ENCODE results near the gene COL11A1. TPM values are rescaled to one million over a fixed set of nuclear protein-coding genes. Genes with fewer than 3 reads are reported as not detected.

COL11A1 gene
- total and polyA plus RNA-seq, 2 donors (not counting 3 experiments of a cell fraction or from before 2014, with no cell fraction given), result not detected

DNA sequence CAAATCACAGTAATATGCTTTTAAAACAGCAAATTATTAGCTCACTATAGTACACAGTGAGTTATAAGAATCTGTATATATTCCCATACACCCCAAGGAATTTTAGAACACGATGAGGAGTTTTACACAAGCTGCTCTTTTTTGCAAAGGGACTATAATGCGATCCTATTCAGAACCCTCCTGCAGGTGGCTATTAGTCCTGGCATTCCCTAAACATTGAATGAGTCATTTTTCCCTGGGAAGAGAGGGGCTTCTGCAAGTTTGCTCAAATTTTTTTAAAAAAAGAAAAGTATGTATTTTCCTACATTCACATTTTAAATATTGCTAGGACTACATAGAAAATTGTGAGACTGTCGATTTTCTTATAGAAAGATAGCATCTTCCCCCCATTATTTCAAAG is 106.3 kb downstream of the COL11A1 start:
- H3K4me3 ChIP-seq (replicated peaks in 1 of 3; ENCODE audit: insufficient read depth in 1 of 3, low read depth in 1 of 3, low read length in 3 of 3), result no peak overlapping the region
- ChIA-PET CTCF (interaction anchor here (1.5 to 1.6 kb wide), 2 partner anchors 32 to 459 kb away, joined by 4 to 5 read pairs; no protein-coding TSS in a partner anchor), POLR2A (no interaction called here)
- TF ChIP-seq, protein P1, sequence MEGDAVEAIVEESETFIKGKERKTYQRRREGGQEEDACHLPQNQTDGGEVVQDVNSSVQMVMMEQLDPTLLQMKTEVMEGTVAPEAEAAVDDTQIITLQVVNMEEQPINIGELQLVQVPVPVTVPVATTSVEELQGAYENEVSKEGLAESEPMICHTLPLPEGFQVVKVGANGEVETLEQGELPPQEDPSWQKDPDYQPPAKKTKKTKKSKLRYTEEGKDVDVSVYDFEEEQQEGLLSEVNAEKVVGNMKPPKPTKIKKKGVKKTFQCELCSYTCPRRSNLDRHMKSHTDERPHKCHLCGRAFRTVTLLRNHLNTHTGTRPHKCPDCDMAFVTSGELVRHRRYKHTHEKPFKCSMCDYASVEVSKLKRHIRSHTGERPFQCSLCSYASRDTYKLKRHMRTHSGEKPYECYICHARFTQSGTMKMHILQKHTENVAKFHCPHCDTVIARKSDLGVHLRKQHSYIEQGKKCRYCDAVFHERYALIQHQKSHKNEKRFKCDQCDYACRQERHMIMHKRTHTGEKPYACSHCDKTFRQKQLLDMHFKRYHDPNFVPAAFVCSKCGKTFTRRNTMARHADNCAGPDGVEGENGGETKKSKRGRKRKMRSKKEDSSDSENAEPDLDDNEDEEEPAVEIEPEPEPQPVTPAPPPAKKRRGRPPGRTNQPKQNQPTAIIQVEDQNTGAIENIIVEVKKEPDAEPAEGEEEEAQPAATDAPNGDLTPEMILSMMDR (IDR thresholded peaks at IDR 0.05; ENCODE audit: extremely low read depth in 1 of 2, insufficient read depth in 1 of 2, low read depth in 1 of 2, low read length in 2 of 2), result no peak
- TF ChIP-seq FOS (IDR thresholded peaks at IDR 0.05; ENCODE audit: borderline replicate concordance, insufficient read depth, low read length), result no peak
- TF ChIP-seq JUN (IDR thresholded peaks at IDR 0.05; ENCODE audit: borderline replicate concordance, insufficient read depth, insufficient read length, low read depth), result no peak
- TF ChIP-seq, protein P2, sequence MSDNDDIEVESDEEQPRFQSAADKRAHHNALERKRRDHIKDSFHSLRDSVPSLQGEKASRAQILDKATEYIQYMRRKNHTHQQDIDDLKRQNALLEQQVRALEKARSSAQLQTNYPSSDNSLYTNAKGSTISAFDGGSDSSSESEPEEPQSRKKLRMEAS (IDR thresholded peaks at IDR 0.05; ENCODE audit: insufficient read depth, insufficient read length), result no peak
- TF ChIP-seq GATA2 (IDR thresholded peaks at IDR 0.05; ENCODE audit: insufficient read depth, insufficient read length, low read depth, low read length), result no peak
- no peak for TF ChIP-seq MYC (IDR thresholded peaks at IDR 0.05; ENCODE audit: low read depth, low read length)
- no peak for TF ChIP-seq EZH2 (IDR thresholded peaks at IDR 0.05; ENCODE audit: borderline replicate concordance, low read depth, low read length, severe bottlenecking)
- no peak for TF ChIP-seq POLR2AphosphoS5 (IDR thresholded peaks at IDR 0.05; ENCODE audit: insufficient read depth, low read depth, low read length)
- no peak for TF ChIP-seq POLR2A (IDR thresholded peaks at IDR 0.05; ENCODE audit: low read depth, low read length)
- H3K27ac ChIP-seq (ENCODE audit: insufficient read depth, low read depth, low read length), result no peak overlapping the region
- intact Hi-C loops (cut with micrococcal nuclease), result no loop called here
- no peak overlapping the region for H3K4me2 ChIP-seq (ENCODE audit: insufficient read depth, low read length)
- no peaks in the 10 kb centered on the region for H3K79me2 ChIP-seq (ENCODE audit: control insufficient read depth, insufficient read depth, low read length)
- H3K27me3 ChIP-seq (ENCODE audit: control insufficient read depth in 2 of 2, insufficient read depth in 2 of 2, low read length in 2 of 2), result no peaks in the 10 kb centered on the region
- no peak overlapping the region for H3K9ac ChIP-seq (replicated peaks; ENCODE audit: extremely low read depth, insufficient read depth, low read length)
- no TSS peak for BruUV-seq (replicated peaks)
- no peaks in the 10 kb centered on the region for H4K20me1 ChIP-seq (replicated peaks; ENCODE audit: control insufficient read depth, extremely low read depth, insufficient read depth, low read length)
- no peaks in the 10 kb centered on the region for H3K9me1 ChIP-seq (replicated peaks; ENCODE audit: control insufficient read depth, extremely low read depth, insufficient read depth, low read length)
- FAIRE-seq, result no peak
- H2AFZ ChIP-seq (ENCODE audit: low read depth, low read length), result no peak overlapping the region
- H3K36me3 ChIP-seq (ENCODE audit: control insufficient read depth in 2 of 2, extremely low read depth in 1 of 2, insufficient read depth in 2 of 2, low read length in 2 of 2), result no peaks in the 10 kb centered on the region
- no peak for DNase-seq (ENCODE audit: low read depth, low spot score)
- dilution Hi-C loops (cut with MboI; ENCODE audit: extremely low pct_ligation_motif_present, low sequenced_read_pairs), result no loop called here
- H3K4me1 ChIP-seq (ENCODE audit: control insufficient read depth, extremely low read depth, insufficient read depth, low read length), result no peaks in the 10 kb centered on the region
- H3K9me3 ChIP-seq (replicated peaks; ENCODE audit: control insufficient read depth, insufficient read depth, low read length), result no peaks in the 10 kb centered on the region
